Measurements from ENCODE around the gene STX4. TPM values are rescaled to one million over a fixed set of nuclear protein-coding genes. Genes with fewer than 3 reads are reported as not detected.

STX4 gene
- total RNA-seq, 1 donor from 2014 or later = 21.9 TPM

GRCh38 chr16:31067342-31067741 lies 34.0 kb downstream of the STX4 start:
- Mint-ChIP-seq H3K27me3 (ENCODE audit: low read depth) (no peaks in the 10 kb centered on the region), H3K27ac (ENCODE audit: unreplicated experiment) (no peak overlapping the region), H3K4me1 (peaks cover 10% of the 10 kb centered on the region), H3K36me3 (ENCODE audit: low read depth) (peaks cover 8% of the 10 kb centered on the region), H3K4me3 (no peak overlapping the region), H3K9me3 (no peaks in the 10 kb centered on the region)
- TF ChIP-seq CTCF (conservative IDR thresholded peaks at IDR 0.05) = no peak
- no peak for DNase-seq (ENCODE audit: low read depth, low spot score)

- no peak for TF ChIP-seq CTCF (conservative IDR thresholded peaks at IDR 0.05)
- peaks cover 23% of the 10 kb centered on the region for H3K4me1 Mint-ChIP-seq
- no peaks in the 10 kb centered on the region for H3K9me3 Mint-ChIP-seq
Measured at GRCh38 chr16:31071861-31072260, 38.5 kb downstream of the STX4 start.

DNA sequence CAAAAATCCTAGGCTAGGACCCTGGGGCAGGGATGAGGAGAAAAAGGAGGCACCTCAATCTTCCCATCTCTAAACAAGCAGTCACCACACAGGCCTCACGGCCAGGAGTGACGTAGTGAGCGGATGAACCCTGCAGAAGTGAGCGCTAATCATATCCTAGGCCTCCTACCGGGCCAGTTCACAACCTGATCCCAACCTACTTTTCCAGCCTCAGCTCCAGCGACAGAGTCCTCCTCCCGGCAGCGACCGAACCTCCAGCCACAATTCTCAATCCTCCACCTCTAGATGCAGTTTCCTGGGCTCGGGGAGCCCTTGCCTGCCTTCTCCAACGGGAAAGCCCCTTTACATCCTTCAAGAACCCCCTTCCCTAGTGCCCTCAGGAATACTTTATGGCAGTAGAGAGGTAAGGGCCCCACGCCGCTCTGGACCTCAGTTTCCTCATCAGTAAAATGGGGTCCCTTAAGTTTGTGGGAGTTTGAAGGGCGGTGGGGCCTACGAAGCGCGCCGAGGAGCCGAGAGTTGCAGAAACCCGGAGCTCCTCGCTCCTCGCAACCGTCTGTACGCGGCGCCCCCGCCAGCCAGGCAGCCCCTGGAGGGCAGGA lies 39.3 kb downstream of the STX4 start:
- peak overlapping the region; percentile 100 for H3K4me3 Mint-ChIP-seq
- H3K27me3 Mint-ChIP-seq (ENCODE audit: low read depth) = no peaks in the 10 kb centered on the region
- TF ChIP-seq CTCF (conservative IDR thresholded peaks at IDR 0.05) = no peak
- peaks cover 23% of the 10 kb centered on the region for H3K4me1 Mint-ChIP-seq
- H3K27ac Mint-ChIP-seq (ENCODE audit: unreplicated experiment) = peak overlapping the region; percentile 100
- no peaks in the 10 kb centered on the region for H3K9me3 Mint-ChIP-seq
- no peaks in the 10 kb centered on the region for H3K36me3 Mint-ChIP-seq (ENCODE audit: low read depth)
- DNase-seq (ENCODE audit: low read depth, low spot score) = no peak

More at GRCh38 chr16:31071861-31072260, 38.5 kb downstream of the STX4 start:
- no peak for DNase-seq (ENCODE audit: low read depth, low spot score)
- H3K27me3 Mint-ChIP-seq (ENCODE audit: low read depth) = no peaks in the 10 kb centered on the region
- H3K27ac Mint-ChIP-seq (ENCODE audit: unreplicated experiment) = peak overlapping the region; percentile 100
- peak overlapping the region; percentile 100 for H3K4me3 Mint-ChIP-seq
- no peaks in the 10 kb centered on the region for H3K36me3 Mint-ChIP-seq (ENCODE audit: low read depth)

GRCh38 chr16:31073142-31073969 lies 40.0 kb downstream of the STX4 start:
- Mint-ChIP-seq H3K4me3 (peak overlapping the region; percentile 100), H3K9me3 (no peaks in the 10 kb centered on the region), H3K27ac (ENCODE audit: unreplicated experiment) (peak overlapping the region; percentile 100), H3K4me1 (peaks cover 23% of the 10 kb centered on the region), H3K27me3 (ENCODE audit: low read depth) (no peaks in the 10 kb centered on the region), H3K36me3 (ENCODE audit: low read depth) (peaks cover 5% of the 10 kb centered on the region)
- TF ChIP-seq CTCF (conservative IDR thresholded peaks at IDR 0.05) = no peak
- peak; percentile 81 for DNase-seq (ENCODE audit: low read depth, low spot score)

GRCh38 chr16:31073970-31074813 lies 40.8 kb downstream of the STX4 start, which contains the start of the genes ZNF646 and ZNF668:
Gene ZNF646, plus strand, starts transcription at chr16:31074422. Its CDS starts 1,903 bp downstream, at chr16:31076325.
Gene ZNF668, minus strand, starts transcription at chr16:31074240. Its CDS starts 9,781 bp downstream, at chr16:31064459.
- TF ChIP-seq CTCF (conservative IDR thresholded peaks at IDR 0.05) = no peak
- Mint-ChIP-seq H3K36me3 (ENCODE audit: low read depth) (peaks cover 5% of the 10 kb centered on the region), H3K9me3 (no peaks in the 10 kb centered on the region), H3K4me3 (peak within 1 kb of the TSS; percentile 100), H3K27ac (ENCODE audit: unreplicated experiment) (peak within 1 kb of the TSS; percentile 100), H3K4me1 (peaks cover 23% of the 10 kb centered on the region), H3K27me3 (ENCODE audit: low read depth) (no peaks in the 10 kb centered on the region)
- DNase-seq (ENCODE audit: low read depth, low spot score) = peak; percentile 92

Data from neural crest cell (in vitro differentiated cells).